Activated T-cell treated with anti-CD3 and anti-CD28 coated beads, Interleukin-2, amount 50 U/mL, for 1 hour (primary cell): Measurements from ENCODE around the gene RPL18A.
A peak's percentile ranks its signal among the peaks of the same experiment; 100 is the strongest.
"Not testable (repeated sequence)": the region's sequence is repeated elsewhere in the genome, so short reads cannot be mapped to it uniquely, and the experiment has no call there.

Source experiments
- DNase-seq: peaks from one replicate; pipeline ENCODE4 v3.0.0-alpha.2; 2020

The RPL18A gene

GRCh38 chr19:17866964-17867486 is 7.3 kb downstream of the RPL18A start:
- DNase-seq, result no peak

GRCh38 chr19:17868669-17869068 is 9.0 kb downstream of the RPL18A start:
- no peak for DNase-seq

- no peak for DNase-seq
These were observed 9.5 kb downstream of the RPL18A start for GRCh38 chr19:17869114-17869608.

GRCh38 chr19:17871032-17871877 is 11.5 kb downstream of the RPL18A start:
- DNase-seq, result no peak

- no peak for DNase-seq
These were observed 12.2 kb downstream of the RPL18A start, which contains the start of gene SLC5A5 for GRCh38 chr19:17871878-17872250. TSS of gene SLC5A5 (plus strand) at chr19:17871945. CDS start at chr19:17872320, 375 bp downstream.

- DNase-seq, result peak; percentile 48
These were observed 12.7 kb downstream of the RPL18A start for GRCh38 chr19:17872251-17873001.

GRCh38 chr19:17873786-17874757 is 14.4 kb downstream of the RPL18A start:
- DNase-seq, result peak; percentile 72

- DNase-seq, result no peak
These were observed 15.0 kb downstream of the RPL18A start for GRCh38 chr19:17874758-17875135.

GRCh38 chr19:17877696-17878095 is 18.0 kb downstream of the RPL18A start:
- no peak for DNase-seq

GRCh38 chr19:17879466-17879865 is 19.8 kb downstream of the RPL18A start:
- DNase-seq, result no peak

GRCh38 chr19:17881701-17882100 is 22.0 kb downstream of the RPL18A start:
- no peak for DNase-seq

GRCh38 chr19:17883627-17884410 is 24.1 kb downstream of the RPL18A start:
- no peak for DNase-seq

- no peak for DNase-seq
These were observed 26.8 kb downstream of the RPL18A start for GRCh38 chr19:17886515-17886914.

- not testable (repeated sequence) for DNase-seq
These were observed 27.5 kb downstream of the RPL18A start for GRCh38 chr19:17887221-17887620.

- DNase-seq, result no peak
These were observed 28.6 kb downstream of the RPL18A start for GRCh38 chr19:17888260-17888659.

- DNase-seq, result no peak
These were observed 30.0 kb downstream of the RPL18A start for GRCh38 chr19:17889609-17890214.

- no peak for DNase-seq
These were observed 34.1 kb downstream of the RPL18A start for GRCh38 chr19:17893766-17894165.

- no peak for DNase-seq
These were observed 43.0 kb downstream of the RPL18A start for GRCh38 chr19:17902701-17903100.

- DNase-seq, result no peak
These were observed 48.5 kb downstream of the RPL18A start for GRCh38 chr19:17908244-17908643.

GRCh38 chr19:17909003-17909732 is 49.5 kb downstream of the RPL18A start:
- DNase-seq, result no peak
